Measurements from ENCODE around the gene RNF175. TPM values are rescaled to one million over a fixed set of nuclear protein-coding genes. Genes with fewer than 3 reads are reported as not detected.

The RNF175 gene
- not detected in 2 replicates for total RNA-seq (2014; rRNA removed; shearing (Covaris generic); ENCODE audit: low replicate concordance)

- DNase-seq (ENCODE audit: low read depth) = no peak
- in situ Hi-C loops (cut with HindIII; ENCODE audit: low pct_unique_long_range_greater_than_20kb, low sequenced_read_pairs) = no loop called here
Observed at GRCh38 chr4:153759407-153760316, at the start of gene RNF175. Gene RNF175 (minus strand): TSS chr4:153760024. CDS start chr4:153759862, 162 bp downstream.

GRCh38 chr4:153809307-153809706 is 49.5 kb upstream of the RNF175 start:
- in situ Hi-C loops (cut with HindIII; ENCODE audit: low pct_unique_long_range_greater_than_20kb, low sequenced_read_pairs) = no loop called here
- DNase-seq (ENCODE audit: low read depth) = no peak

- in situ Hi-C loops (cut with HindIII; ENCODE audit: low pct_unique_long_range_greater_than_20kb, low sequenced_read_pairs) = no loop called here
- DNase-seq (ENCODE audit: low read depth) = no peak
Observed at GRCh38 chr4:153808175-153808574, 48.4 kb upstream of the RNF175 start.

- no peak for DNase-seq (ENCODE audit: low read depth)
- in situ Hi-C loops (cut with HindIII; ENCODE audit: low pct_unique_long_range_greater_than_20kb, low sequenced_read_pairs) = no loop called here
Observed at GRCh38 chr4:153806073-153806472, 46.2 kb upstream of the RNF175 start.

GRCh38 chr4:153804722-153805121 is 44.9 kb upstream of the RNF175 start:
- in situ Hi-C loops (cut with HindIII; ENCODE audit: low pct_unique_long_range_greater_than_20kb, low sequenced_read_pairs) = no loop called here
- no peak for DNase-seq (ENCODE audit: low read depth)

- no peak for DNase-seq (ENCODE audit: low read depth)
- in situ Hi-C loops (cut with HindIII; ENCODE audit: low pct_unique_long_range_greater_than_20kb, low sequenced_read_pairs) = no loop called here
Observed at GRCh38 chr4:153799694-153800074, 39.9 kb upstream of the RNF175 start.

- no peak for DNase-seq (ENCODE audit: low read depth)
- in situ Hi-C loops (cut with HindIII; ENCODE audit: low pct_unique_long_range_greater_than_20kb, low sequenced_read_pairs) = no loop called here
Observed at GRCh38 chr4:153798901-153799693, 39.3 kb upstream of the RNF175 start.

GRCh38 chr4:153798420-153798819 is 38.6 kb upstream of the RNF175 start:
- in situ Hi-C loops (cut with HindIII; ENCODE audit: low pct_unique_long_range_greater_than_20kb, low sequenced_read_pairs) = no loop called here
- no peak for DNase-seq (ENCODE audit: low read depth)

GRCh38 chr4:153794006-153794405 is 34.2 kb upstream of the RNF175 start:
- no peak for DNase-seq (ENCODE audit: low read depth)
- in situ Hi-C loops (cut with HindIII; ENCODE audit: low pct_unique_long_range_greater_than_20kb, low sequenced_read_pairs) = no loop called here

- in situ Hi-C loops (cut with HindIII; ENCODE audit: low pct_unique_long_range_greater_than_20kb, low sequenced_read_pairs) = no loop called here
- DNase-seq (ENCODE audit: low read depth) = no peak
Observed at GRCh38 chr4:153792618-153793247, 32.9 kb upstream of the RNF175 start.

GRCh38 chr4:153791746-153792617 is 32.2 kb upstream of the RNF175 start:
- in situ Hi-C loops (cut with HindIII; ENCODE audit: low pct_unique_long_range_greater_than_20kb, low sequenced_read_pairs) = no loop called here
- DNase-seq (ENCODE audit: low read depth) = no peak

- in situ Hi-C loops (cut with HindIII; ENCODE audit: low pct_unique_long_range_greater_than_20kb, low sequenced_read_pairs) = no loop called here
- no peak for DNase-seq (ENCODE audit: low read depth)
Observed at GRCh38 chr4:153790962-153791551, 31.2 kb upstream of the RNF175 start.

- in situ Hi-C loops (cut with HindIII; ENCODE audit: low pct_unique_long_range_greater_than_20kb, low sequenced_read_pairs) = no loop called here
- DNase-seq (ENCODE audit: low read depth) = no peak
Observed at GRCh38 chr4:153790500-153790865, 30.7 kb upstream of the RNF175 start.

GRCh38 chr4:153789741-153790499 is 30.1 kb upstream of the RNF175 start:
- in situ Hi-C loops (cut with HindIII; ENCODE audit: low pct_unique_long_range_greater_than_20kb, low sequenced_read_pairs) = no loop called here

GRCh38 chr4:153788413-153789276 is 28.8 kb upstream of the RNF175 start, which contains the start of gene SFRP2:
Gene SFRP2 (minus strand): TSS chr4:153789083. CDS start chr4:153788835, 248 bp downstream.
- no peak for DNase-seq (ENCODE audit: low read depth)
- in situ Hi-C loops (cut with HindIII; ENCODE audit: low pct_unique_long_range_greater_than_20kb, low sequenced_read_pairs) = no loop called here

More at GRCh38 chr4:153789741-153790499, 30.1 kb upstream of the RNF175 start:
- no peak for DNase-seq (ENCODE audit: low read depth)

- DNase-seq (ENCODE audit: low read depth) = no peak
- in situ Hi-C loops (cut with HindIII; ENCODE audit: low pct_unique_long_range_greater_than_20kb, low sequenced_read_pairs) = no loop called here
Observed at GRCh38 chr4:153788051-153788412, 28.2 kb upstream of the RNF175 start.
